Measurements from ENCODE around the gene CYP2R1.

The CYP2R1 gene

DNA sequence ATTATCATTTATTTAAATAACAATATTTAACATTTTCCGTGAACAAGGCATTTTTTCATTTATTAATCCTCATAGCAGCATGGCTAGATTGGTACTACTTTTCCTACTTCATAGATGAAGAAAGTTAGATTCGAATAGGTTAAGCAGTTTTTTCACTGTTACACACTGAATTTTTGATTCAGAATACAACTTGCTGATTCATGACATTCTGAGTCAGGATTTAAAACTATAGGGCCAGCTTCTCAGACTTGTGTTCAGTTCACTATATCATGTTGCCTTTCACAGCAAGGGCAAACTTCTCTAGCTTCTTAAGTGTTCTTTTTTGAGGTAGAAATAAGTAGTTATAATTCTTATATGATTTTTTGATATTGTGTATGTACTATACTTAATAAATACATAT lies 31.5 kb downstream of the CYP2R1 start:
- no peak for DNase-seq (ENCODE audit: low spot score)
- in situ Hi-C loops (cut with MboI; ENCODE audit: low pct_unique_long_range_greater_than_20kb, low sequenced_read_pairs, unreplicated experiment) = no loop called here
- TF ChIP-seq, protein P1, sequence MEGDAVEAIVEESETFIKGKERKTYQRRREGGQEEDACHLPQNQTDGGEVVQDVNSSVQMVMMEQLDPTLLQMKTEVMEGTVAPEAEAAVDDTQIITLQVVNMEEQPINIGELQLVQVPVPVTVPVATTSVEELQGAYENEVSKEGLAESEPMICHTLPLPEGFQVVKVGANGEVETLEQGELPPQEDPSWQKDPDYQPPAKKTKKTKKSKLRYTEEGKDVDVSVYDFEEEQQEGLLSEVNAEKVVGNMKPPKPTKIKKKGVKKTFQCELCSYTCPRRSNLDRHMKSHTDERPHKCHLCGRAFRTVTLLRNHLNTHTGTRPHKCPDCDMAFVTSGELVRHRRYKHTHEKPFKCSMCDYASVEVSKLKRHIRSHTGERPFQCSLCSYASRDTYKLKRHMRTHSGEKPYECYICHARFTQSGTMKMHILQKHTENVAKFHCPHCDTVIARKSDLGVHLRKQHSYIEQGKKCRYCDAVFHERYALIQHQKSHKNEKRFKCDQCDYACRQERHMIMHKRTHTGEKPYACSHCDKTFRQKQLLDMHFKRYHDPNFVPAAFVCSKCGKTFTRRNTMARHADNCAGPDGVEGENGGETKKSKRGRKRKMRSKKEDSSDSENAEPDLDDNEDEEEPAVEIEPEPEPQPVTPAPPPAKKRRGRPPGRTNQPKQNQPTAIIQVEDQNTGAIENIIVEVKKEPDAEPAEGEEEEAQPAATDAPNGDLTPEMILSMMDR (IDR thresholded peaks at IDR 0.05; ENCODE audit: extremely low read depth, insufficient read depth, missing control alignments) = no peak

DNA sequence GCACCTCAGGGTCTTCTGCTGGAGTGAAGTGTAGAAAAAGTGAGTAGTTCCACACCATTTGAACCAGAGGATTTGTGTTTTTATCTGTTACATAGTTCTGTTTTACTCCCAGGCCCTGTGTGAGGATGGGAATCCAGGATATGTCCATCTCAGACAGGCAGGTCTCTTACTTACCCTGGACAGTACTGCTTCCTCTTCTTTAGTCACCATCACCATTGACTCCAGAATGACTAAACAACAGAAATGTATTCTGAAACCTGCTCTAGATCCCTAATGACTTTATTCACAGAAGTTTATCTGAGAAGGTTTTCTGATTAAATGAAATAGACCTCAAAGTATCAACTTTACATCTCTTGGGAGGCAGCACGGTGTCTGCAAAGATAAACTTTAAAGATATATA lies 33.6 kb downstream of the CYP2R1 start:
- TF ChIP-seq, protein P1 (IDR thresholded peaks at IDR 0.05; ENCODE audit: extremely low read depth, insufficient read depth, missing control alignments) = no peak
- DNase-seq (ENCODE audit: low spot score) = no peak
- in situ Hi-C loops (cut with MboI; ENCODE audit: low pct_unique_long_range_greater_than_20kb, low sequenced_read_pairs, unreplicated experiment) = no loop called here

DNA sequence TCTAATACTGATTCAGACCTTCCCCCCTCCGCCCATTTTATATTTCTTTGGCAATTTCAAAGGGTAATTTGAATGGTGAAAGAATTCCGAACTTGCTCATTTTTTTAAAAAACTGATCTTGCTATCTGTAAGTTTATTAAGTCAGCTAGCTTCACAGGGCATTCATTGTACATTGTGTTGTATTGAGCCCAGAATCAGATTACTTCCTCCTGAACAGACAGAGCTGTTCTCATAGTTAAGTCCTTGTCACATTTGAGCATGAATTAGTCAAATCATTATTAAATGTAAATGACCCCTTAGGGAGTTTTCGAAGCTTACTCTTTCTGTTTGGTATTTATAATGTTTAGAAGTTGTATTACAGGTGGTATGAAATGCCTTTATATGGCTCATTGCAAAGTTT lies 34.4 kb downstream of the CYP2R1 start:
- in situ Hi-C loops (cut with MboI; ENCODE audit: low pct_unique_long_range_greater_than_20kb, low sequenced_read_pairs, unreplicated experiment) = no loop called here
- no peak for DNase-seq (ENCODE audit: low spot score)
- TF ChIP-seq, protein P1 (IDR thresholded peaks at IDR 0.05; ENCODE audit: extremely low read depth, insufficient read depth, missing control alignments) = no peak

DNA sequence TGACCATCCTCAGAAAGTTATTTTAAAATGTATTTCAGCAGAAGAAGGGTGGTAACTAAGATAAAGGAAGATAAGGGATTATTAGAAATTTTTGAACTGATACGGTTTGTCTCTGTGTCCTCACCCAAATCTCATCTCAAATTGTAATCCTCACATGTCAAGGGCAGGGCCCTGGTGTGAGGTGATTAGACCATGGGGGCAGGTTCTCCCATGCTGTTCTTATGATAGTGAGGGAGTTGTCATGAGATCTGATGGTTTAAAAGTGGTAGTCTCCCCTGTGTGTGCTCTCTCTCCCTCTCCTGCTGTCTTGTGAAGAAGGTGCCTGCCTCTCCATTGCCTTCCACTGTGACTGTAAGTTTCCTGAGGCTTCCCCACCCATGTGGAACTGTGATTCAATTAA lies 36.1 kb downstream of the CYP2R1 start:
- in situ Hi-C loops (cut with MboI; ENCODE audit: low pct_unique_long_range_greater_than_20kb, low sequenced_read_pairs, unreplicated experiment) = no loop called here
- DNase-seq (ENCODE audit: low spot score) = no peak
- TF ChIP-seq, protein P1 (IDR thresholded peaks at IDR 0.05; ENCODE audit: extremely low read depth, insufficient read depth, missing control alignments) = no peak

DNA sequence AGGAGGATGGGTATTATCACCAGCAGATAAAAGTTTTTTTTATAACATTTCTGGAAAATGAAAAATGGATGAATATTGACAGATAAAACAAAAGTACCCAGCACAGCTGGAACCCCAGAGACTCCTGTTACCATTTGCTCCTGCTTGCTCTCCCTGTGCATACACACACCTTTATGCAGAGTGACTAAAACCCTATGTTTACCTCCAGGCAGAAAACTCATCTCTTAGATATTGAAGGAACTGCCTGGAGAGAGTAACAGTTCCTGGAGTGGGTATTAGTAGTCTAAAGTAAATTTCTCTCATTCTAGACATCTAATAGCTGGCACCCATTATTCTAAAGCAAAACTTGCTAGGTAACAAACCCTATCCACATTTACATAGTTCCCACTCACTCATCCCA lies 38.0 kb downstream of the CYP2R1 start:
- TF ChIP-seq, protein P1 (IDR thresholded peaks at IDR 0.05; ENCODE audit: extremely low read depth, insufficient read depth, missing control alignments) = no peak
- in situ Hi-C loops (cut with MboI; ENCODE audit: low pct_unique_long_range_greater_than_20kb, low sequenced_read_pairs, unreplicated experiment) = no loop called here
- DNase-seq (ENCODE audit: low spot score) = no peak

DNA sequence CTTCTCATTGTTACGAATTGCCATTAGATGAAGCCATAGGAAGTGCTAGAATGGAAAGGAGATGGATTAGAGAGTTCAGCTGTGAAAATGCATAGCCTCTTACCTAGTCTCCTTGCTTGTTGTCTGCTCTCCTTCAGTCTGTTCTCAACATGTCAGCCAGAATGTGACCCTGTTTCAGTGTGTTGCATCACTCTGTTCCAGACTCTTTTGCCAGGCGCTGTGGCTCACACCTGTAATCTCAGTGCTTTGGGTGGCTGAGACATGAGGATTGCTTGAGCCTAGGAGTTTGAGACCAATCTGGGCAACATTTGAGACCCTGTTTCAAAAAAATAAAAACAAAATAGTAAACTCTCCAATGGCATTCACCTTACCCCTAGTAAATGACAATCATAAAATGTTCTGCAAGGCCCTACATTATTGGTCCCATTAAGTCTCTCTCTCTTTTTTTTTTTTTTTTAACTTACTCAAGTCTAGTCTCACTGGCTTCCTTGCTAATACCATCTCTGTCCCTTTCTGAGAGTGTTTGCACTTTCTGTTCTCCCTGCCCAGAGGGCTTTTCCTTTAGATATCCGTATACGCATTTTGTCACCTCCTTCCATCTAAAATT lies 39.4 kb downstream of the CYP2R1 start:
- in situ Hi-C loops (cut with MboI; ENCODE audit: low pct_unique_long_range_greater_than_20kb, low sequenced_read_pairs, unreplicated experiment) = no loop called here
- TF ChIP-seq, protein P1 (IDR thresholded peaks at IDR 0.05; ENCODE audit: extremely low read depth, insufficient read depth, missing control alignments) = no peak
- no peak for DNase-seq (ENCODE audit: low spot score)

DNA sequence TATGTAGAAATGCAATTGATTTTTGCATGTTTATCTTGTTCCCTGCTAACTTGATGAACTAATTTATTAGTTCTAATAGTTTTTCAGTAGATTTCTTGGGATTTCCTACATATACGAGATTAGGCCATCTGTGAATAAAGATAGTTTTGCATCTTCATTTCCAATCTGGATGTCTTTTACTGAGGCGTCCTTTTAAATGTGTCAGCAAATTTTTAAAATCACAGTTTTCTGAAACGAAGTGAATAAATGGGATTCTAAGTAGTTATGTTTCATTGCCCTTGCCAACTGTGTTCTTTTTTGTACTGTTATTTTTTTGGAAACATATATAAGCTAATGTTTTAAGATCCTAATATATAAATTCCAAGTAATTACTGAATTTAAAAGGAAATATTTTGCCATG lies 50.0 kb downstream of the CYP2R1 start:
- TF ChIP-seq, protein P1 (IDR thresholded peaks at IDR 0.05; ENCODE audit: extremely low read depth, insufficient read depth, missing control alignments) = no peak
- in situ Hi-C loops (cut with MboI; ENCODE audit: low pct_unique_long_range_greater_than_20kb, low sequenced_read_pairs, unreplicated experiment) = no loop called here

More for the DNA sequence above, 50.0 kb downstream of the CYP2R1 start:
- DNase-seq (ENCODE audit: low spot score) = no peak
